ENCODE results near the gene TPSG1.
"Not testable (repeated sequence)": the region's sequence is repeated elsewhere in the genome, so short reads cannot be mapped to it uniquely, and the experiment has no call there.

The TPSG1 gene

DNA sequence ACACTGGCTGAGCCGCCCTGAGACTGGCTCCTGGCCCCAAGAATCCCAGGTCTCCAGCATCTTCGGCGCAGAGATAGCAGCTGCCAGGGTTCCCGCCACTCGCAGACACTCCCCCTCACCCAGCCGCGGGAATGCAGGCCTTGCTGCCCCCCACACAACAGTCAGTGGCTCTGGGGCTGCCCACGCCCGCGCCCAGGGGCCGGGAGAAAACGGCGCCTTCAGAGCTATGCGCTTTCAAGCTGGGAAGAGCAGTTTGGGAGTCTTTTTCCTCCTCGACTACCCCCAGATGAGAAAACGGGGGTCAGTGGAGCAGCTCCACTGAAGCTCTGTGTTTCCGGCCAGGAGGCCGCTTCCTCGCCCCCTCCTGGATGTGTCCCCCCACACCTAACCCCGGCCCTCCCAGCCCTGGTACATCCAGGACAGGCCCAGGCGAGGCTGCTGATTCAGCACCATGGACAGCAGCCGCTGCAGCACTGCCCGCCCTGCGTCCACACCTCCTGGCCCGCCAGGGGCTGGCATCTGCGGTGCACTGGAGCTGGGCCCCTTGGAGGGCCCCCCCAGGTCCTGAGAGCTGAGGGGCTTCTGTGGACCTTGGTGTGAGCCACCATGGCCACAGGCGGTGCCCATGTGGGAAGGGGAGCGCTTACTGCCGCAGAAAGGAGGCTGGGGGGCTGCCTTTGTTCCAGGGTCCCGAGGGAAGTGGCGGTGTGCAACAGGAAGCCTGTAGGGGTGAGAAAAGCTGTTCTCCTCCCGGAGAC, 36.5 kb downstream of the TPSG1 start:
- Histone ChIP-seq H3K27ac (ENCODE audit: low read depth, low read length) (no peak overlapping the region), H3K9me2 (replicated peaks; ENCODE audit: insufficient read depth, low read length) (no peaks in the 10 kb centered on the region), H3K27me3 (ENCODE audit: low read length) (no peaks in the 10 kb centered on the region), H3F3A (ENCODE audit: insufficient read depth) (no peaks in the 10 kb centered on the region), H3K4me3 (ENCODE audit: insufficient read depth, low read length, poor library complexity, severe bottlenecking) (no peak overlapping the region), H3K79me2 (ENCODE audit: insufficient read depth, low read length) (no peaks in the 10 kb centered on the region), H3K36me3 (ENCODE audit: low read length) (no peaks in the 10 kb centered on the region), H3K9me3 (ENCODE audit: insufficient read depth, low read length) (no peaks in the 10 kb centered on the region), H2AFZ (ENCODE audit: low read depth, low read length, severe bottlenecking) (no peak overlapping the region), H3K9ac (ENCODE audit: low read length) (no peak overlapping the region), H3K4me2 (ENCODE audit: low read depth, low read length, poor library complexity, severe bottlenecking) (no peak overlapping the region), H4K20me1 (ENCODE audit: low read depth, low read length) (no peaks in the 10 kb centered on the region)
- TF ChIP-seq, protein P1, sequence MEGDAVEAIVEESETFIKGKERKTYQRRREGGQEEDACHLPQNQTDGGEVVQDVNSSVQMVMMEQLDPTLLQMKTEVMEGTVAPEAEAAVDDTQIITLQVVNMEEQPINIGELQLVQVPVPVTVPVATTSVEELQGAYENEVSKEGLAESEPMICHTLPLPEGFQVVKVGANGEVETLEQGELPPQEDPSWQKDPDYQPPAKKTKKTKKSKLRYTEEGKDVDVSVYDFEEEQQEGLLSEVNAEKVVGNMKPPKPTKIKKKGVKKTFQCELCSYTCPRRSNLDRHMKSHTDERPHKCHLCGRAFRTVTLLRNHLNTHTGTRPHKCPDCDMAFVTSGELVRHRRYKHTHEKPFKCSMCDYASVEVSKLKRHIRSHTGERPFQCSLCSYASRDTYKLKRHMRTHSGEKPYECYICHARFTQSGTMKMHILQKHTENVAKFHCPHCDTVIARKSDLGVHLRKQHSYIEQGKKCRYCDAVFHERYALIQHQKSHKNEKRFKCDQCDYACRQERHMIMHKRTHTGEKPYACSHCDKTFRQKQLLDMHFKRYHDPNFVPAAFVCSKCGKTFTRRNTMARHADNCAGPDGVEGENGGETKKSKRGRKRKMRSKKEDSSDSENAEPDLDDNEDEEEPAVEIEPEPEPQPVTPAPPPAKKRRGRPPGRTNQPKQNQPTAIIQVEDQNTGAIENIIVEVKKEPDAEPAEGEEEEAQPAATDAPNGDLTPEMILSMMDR (IDR thresholded peaks at IDR 0.05; ENCODE audit: insufficient read depth, low read length, poor library complexity, severe bottlenecking) = no peak
- no peak for TF ChIP-seq EZH2phosphoT487 (conservative IDR thresholded peaks at IDR 0.05; ENCODE audit: low read length)

DNA sequence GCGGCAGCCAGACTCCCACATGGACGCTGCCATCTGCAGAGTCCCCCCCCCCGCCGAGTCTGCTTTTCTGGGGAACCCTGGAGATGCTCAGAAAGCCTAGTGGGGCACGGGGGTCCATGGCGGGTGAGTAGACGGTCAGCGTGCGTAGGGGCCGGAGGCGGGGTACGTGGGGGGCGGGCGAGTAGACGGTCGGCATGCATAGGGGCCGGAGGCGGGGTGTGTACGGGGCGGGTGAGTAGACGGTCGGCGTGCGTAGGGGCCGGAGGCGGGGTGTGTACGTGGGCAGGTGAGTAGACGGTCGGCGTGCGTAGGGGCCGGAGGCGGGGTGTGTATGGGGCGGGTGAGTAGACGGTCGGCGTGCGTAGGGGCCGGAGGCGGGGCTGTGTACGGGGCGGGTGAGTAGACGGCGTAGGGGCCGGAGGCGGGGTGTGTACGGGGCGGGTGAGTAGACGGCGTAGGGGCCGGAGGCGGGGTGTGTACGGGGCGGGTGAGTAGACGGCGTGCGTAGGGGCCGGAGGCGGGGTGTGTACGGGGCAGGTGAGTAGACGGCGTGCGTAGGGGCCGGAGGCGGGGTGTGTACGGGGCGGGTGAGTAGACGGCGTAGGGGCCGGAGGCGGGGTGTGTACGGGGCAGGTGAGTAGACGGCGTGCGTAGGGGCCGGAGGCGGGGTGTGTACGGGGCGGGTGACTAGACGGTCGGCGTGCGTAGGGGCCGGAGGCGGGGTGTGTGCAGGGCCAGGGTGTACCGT, 39.4 kb downstream of the TPSG1 start:
- H3K4me2 ChIP-seq (ENCODE audit: low read depth, low read length, poor library complexity, severe bottlenecking); H4K20me1 ChIP-seq (ENCODE audit: low read depth, low read length); H3K79me2 ChIP-seq (ENCODE audit: insufficient read depth, low read length); H3K9me3 ChIP-seq (ENCODE audit: insufficient read depth, low read length); H3F3A ChIP-seq (ENCODE audit: insufficient read depth); H3K9ac ChIP-seq (ENCODE audit: low read length); H3K27me3 ChIP-seq (ENCODE audit: low read length); H2AFZ ChIP-seq (ENCODE audit: low read depth, low read length, severe bottlenecking); H3K9me2 ChIP-seq (replicated peaks; ENCODE audit: insufficient read depth, low read length); H3K4me3 ChIP-seq (ENCODE audit: insufficient read depth, low read length, poor library complexity, severe bottlenecking); H3K27ac ChIP-seq (ENCODE audit: low read depth, low read length); H3K36me3 ChIP-seq (ENCODE audit: low read length): not testable (repeated sequence)

DNA sequence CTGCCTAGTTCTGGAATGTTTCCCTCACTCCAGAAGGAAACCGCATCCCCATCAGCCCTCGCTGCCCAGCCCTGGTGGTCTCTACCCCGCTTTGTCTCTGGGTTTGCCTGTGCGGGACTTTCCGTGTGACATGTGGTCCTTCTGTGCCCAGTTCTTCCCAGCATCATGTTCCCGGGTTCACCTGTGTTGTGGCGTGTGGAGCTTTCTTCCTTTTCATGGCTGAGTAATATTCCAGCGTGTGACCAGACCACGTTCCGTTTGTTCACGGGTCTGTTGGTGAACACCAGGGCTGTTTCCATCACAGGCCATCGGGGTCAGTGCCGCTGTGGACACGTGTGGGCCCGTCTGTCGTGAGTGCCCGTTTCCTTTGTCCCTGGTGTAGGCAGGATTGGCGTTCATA, 40.1 kb downstream of the TPSG1 start:
- TF ChIP-seq EZH2phosphoT487 (conservative IDR thresholded peaks at IDR 0.05; ENCODE audit: low read length) = no peak
- TF ChIP-seq, protein P1 (IDR thresholded peaks at IDR 0.05; ENCODE audit: insufficient read depth, low read length, poor library complexity, severe bottlenecking) = no peak
- Histone ChIP-seq H4K20me1 (ENCODE audit: low read depth, low read length) (no peaks in the 10 kb centered on the region), H3K9me2 (replicated peaks; ENCODE audit: insufficient read depth, low read length) (no peaks in the 10 kb centered on the region)

More for the DNA sequence above, 40.1 kb downstream of the TPSG1 start:
- Histone ChIP-seq H3K4me2 (ENCODE audit: low read depth, low read length, poor library complexity, severe bottlenecking) (no peak overlapping the region), H3K9me3 (ENCODE audit: insufficient read depth, low read length) (no peaks in the 10 kb centered on the region), H3K27ac (ENCODE audit: low read depth, low read length) (no peak overlapping the region), H3K4me3 (ENCODE audit: insufficient read depth, low read length, poor library complexity, severe bottlenecking) (no peak overlapping the region), H3K79me2 (ENCODE audit: insufficient read depth, low read length) (no peaks in the 10 kb centered on the region), H3K27me3 (ENCODE audit: low read length) (no peaks in the 10 kb centered on the region), H3K9ac (ENCODE audit: low read length) (no peak overlapping the region), H3K36me3 (ENCODE audit: low read length) (no peaks in the 10 kb centered on the region), H3F3A (ENCODE audit: insufficient read depth) (no peaks in the 10 kb centered on the region), H2AFZ (ENCODE audit: low read depth, low read length, severe bottlenecking) (no peak overlapping the region)

Data from SU-DHL-6 (cell line).